DMS 273 treated with DMSO at 0.1 percent for 48 hours (cell line): ENCODE data around the gene GNA12.

Experiments
- DNase-seq: peaks from one replicate; lab custom pipeline; 2025; lab: John Stamatoyannopoulos, UW

The GNA12 gene

DNA sequence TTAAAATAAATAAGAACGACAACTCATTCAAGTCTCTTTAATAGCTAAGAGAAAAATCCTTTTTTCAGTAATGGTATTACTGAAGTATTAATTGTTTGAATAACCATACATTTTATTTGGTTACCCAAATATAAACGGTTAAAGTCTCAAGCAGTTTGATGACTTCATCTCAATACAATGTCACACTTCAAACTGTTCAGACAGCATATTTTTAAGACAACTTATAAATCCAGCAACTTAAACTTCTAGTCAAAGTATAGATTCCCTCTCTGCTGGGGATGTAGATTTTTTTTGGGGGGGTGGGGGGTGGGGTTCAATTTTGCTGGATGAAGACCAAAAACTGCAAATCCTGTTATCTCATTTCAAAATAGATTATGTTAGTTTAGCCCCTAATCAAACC is 42.0 kb downstream of the GNA12 start:
- DNase-seq = no peak

DNA sequence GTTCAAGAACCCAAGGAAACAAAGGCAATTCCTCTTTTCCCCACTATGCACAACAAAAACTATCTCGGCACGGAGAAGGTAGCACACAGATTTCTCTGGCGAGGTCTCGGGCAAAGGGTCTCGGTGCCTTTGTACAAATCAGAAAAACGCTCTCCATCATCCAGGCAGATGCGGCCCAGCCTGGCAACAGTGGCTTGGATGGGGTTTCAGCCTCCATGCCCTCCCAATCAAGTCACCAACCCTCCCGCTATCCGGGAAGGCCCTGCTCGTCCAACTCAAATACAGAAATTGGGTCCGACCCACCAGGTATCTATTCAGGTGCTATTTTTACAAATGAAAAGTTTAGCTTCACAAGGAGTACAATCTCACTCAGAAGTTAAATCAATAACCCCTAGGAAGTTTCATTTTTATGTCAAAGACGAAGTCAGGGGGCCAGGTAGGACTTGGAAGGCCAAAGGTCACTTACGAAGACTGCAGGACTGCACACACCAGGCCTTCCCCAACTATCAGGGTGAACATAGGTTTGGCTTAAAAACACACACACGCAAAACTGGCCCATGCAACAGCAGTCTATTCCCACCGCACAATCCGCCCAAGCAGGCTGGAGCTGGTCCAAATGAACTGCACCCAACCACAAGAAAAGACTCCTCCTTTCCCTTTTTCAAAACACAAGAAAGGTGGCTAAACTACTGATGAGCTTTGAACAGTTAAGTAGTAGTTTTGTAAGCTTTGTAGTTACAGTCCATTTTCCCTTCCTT is 43.0 kb downstream of the GNA12 start:
- DNase-seq = no peak

DNA sequence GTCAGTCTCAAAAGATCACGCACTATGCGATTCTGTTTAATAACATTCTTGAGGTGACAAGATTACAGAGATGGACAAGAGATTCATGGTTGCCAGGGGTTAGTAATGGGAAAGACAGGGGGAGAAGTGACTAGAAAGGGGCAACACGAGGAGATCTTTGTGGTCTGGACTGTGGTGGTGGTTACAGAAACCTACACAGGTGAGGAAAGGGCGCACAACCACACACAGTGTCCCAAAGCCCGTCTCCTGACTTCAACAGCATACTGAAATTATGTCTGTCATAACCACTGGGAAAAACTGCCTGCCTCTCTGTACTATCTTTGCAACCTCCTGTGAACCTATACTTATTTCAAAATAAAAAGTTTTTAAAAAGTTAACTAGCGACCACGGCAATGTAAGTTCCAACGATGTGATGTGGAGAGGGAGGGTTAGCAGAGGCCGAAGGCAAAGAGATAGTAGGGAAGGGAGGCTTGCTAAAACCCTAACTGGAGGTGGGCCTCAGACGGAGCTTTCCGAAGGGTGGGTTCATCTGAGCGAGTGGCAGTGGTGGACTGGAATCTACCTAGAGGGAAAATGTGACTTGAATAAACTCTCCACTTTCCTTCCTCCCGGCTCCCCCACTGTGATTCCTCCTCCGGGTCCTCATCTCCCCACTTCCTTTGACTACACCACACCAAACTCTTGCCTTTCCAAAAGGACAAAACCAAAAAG is 43.7 kb downstream of the GNA12 start:
- no peak for DNase-seq

DNA sequence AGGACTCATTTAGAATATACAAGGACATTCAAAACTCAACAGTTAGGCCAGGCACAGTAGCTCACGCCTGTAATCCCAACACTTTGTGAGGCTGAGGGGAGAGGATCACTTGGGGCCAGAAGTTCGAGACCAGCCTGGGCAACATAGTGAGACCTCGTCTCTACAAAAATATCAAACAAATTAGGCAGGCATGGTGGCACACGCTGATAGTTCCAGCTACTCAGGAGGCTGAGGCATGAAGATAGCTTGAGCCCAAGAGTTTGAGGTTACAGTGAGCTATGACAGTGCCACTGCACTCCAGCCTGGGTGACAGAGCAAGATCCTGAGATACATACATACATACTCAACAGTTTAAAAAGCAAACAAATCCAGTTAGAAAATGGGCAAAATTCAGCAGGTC is 44.9 kb downstream of the GNA12 start:
- DNase-seq = no peak

DNA sequence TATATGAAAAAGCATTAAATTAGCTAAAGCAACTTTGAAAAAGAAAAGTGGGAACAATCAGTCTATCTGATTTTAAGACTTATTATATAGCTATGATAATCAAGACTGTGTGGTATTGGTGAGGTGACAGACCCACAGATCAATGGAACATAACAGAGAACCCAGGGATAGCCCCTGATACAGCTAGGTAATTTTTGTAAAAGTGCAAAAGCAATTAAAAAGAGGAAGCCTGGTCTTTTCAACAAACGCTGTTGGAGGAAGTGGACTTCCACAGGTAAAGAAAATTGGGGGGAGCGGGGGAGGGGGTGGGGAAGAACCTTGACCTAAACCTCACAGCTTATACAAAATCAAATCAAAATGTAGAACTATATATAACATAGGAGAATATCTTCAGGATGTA is 45.4 kb downstream of the GNA12 start:
- no peak for DNase-seq

DNA sequence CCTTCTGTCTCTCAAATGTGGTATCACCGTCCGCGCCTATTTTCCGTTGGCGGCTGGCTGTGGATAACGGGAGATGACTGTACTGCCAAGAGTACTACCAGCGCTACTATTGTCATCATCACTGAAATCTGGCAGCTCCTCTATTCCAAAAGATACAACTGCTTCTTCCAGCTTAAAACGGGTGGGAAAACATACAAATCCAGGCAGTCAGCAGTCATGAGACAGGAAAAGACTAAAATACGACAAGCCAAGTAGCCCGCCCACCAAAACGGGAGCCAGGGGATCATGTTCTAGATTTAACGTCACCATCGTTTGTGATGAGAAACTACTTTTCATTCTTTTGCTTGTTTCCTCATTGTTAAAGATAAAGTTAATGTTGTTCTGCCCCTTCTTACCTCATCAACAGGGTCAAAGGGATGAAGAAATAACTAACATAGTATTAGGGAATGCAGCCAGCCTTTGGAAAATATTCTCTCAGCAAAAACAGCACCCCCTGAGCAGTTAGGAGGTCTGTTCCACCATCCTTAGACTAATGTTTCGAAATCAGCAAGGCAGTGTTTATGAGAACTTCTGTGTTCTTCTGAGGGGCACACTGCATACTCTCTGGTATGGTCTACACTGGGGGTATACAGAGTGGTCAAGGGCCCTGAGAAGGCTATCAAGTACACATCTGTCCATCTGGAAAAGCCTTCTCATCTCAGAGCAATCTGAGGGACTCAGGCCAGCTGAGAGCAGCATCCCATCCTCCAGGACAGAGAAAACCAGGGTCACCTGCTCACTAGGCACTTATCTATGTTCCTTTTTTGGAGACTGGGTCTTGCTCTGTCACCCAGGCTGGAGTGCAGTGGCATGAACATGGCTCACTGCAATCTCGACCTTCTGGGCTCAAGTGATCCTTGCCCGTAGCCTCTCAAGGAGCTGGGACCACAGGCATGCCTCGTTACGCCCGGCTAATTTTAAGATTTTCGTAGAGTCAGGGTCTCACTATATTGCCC is 47.5 kb downstream of the GNA12 start:
- DNase-seq = no peak

DNA sequence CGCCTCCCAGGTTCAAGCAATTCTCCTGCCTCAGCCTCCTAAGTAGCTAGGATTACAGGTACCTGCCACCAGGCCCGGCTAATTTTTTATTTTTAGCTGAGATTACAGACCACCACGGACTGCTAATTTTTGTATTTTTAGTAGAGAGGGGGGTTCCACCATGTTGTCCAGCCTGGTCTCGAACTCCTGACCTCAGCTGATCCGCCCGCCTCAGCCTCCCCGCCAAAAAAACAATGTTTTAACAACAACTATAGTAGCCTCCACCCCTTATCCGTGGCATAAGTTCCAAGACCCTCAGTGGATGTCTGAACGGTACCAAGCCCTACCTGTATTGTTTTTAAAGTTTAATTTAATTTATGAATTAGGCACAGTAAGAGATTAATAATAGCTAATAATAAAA is 48.2 kb downstream of the GNA12 start:
- DNase-seq = no peak

DNA sequence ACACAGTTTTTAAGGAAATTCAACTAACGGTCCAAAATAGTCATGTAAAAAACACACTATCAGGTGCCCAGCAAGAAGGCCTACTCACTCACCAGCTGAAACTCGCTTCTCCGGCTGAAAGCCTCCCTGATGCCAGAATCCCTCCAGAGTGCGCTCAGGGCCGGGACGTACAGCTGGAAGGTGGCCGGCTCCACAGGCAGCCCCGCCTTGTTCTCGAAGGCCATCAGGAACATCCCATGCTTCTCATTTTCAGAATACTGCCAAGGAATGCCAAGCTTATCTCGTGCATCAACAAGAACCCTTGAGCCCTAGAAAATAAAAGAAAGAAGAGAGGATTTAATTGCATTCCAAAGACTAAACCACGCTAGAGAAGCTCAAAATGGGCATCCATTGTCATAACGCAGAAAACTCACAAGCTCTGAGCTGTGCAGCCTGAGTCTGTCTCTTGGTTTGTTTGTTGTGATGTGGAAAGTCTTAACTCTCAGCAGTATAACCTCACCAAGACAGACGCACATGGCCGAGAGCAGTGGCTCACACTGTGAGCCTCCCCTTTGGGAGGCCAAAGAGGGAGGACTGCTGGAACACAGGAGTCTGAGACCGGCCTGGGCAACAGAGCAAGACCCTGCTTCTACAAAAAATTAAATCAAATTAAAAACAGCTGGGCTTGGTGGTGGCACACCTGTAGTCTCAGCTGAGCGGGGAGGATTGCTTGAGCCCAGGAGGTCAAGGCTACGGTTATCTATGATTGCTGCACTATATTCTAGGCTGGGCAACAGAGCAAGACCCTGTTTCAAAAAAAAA is 49.1 kb downstream of the GNA12 start:
- DNase-seq = no peak

DNA sequence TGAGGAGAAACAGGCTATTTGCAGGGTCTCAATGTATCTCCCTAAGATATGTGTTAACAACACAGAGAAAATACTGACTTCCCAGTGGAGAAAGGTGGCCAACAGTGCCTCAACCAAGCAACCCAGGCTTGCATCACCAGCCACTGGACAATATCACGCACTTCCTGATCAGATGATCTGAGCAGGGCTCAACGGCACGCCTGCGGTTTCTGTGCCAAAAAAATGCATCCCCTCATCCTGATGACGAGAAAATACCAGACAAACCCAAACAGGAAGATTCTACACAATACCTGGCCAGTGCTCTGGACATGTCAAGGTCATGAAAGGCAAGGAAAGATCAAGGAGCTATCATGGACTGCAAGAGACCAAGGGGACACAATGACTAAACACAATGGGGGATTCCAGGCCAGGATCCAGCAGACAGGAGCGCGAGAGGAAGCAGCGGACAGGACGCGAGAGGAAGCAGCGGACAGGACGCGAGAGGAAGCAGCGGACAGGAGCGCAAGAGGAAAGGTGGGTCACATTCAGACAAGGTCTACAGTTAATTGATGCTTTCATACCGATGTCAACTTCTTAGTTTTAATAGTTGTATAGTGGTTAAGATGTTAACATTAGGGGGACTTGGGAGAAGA is 51.1 kb downstream of the GNA12 start:
- DNase-seq = no peak

DNA sequence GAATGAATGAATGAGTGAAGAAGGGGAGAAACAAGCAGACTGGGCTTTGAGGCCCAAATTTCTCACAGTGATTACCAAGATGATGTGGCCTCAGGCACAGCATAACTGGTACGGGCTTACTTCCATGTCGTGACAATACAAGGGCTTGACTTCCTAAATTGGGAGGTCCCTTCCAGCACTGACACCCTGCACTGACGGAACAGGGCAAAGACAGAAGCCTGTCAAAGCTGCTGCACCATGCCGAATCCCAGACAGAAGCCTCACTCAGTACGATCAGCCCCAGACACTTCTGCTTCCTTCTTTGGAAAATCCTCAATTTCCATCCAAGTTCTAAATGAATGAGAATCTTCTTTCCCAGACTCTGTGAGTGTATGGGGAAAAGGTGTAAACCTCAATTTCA is 51.9 kb downstream of the GNA12 start:
- DNase-seq = no peak

DNA sequence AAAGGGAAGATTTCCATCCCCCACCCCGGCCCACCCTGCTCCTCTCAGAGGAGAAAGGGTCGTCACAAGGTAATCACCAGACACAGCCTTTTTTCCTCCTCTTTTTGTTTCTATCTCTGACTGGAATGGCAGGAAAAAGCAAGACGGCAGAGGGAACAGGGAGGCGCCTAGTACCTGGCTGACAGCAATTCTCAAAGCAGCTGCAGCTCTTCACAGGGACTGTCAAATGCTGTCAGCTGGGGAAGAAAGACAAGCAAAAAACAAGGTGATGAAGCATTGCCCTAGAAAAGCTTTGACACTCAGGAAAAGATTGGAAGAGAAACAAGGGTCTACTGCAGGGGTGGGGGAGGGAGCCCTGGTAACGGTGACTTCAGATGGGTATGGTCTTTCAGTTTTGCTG is 52.7 kb downstream of the GNA12 start:
- DNase-seq = no peak

DNA sequence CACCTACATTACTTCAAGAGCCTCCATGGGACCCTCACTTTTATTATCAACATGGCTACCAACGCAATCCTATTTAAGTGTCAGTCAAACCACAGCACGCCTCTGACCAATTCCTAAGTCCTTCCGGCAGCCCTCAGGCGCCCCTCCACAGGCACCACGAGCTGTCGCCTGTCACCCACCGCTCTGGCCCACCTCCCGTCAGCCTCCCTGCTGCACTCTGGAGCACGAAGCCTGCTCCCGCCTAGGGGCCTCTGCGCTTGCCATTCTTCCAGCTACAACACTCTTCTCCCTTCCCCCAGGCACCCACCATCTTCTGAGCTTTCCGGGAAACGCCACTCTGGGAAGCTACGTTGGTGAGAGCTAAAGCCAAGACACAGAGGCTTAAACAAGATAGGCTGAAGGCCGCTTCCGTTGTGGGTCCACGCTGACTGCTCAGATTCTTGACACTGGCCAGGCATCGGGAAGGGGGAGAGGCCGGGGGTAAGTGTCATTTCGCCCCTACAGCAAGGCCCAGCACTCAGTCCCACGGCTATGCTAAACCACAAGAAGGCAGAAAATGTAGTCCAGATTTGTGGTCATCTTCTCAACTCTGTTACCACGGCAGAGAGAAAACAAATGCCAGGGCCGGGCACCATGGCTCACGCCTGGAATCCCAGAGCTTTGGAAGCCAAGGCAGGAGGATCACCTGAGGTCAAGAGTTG is 56.7 kb downstream of the GNA12 start:
- DNase-seq = no peak

DNA sequence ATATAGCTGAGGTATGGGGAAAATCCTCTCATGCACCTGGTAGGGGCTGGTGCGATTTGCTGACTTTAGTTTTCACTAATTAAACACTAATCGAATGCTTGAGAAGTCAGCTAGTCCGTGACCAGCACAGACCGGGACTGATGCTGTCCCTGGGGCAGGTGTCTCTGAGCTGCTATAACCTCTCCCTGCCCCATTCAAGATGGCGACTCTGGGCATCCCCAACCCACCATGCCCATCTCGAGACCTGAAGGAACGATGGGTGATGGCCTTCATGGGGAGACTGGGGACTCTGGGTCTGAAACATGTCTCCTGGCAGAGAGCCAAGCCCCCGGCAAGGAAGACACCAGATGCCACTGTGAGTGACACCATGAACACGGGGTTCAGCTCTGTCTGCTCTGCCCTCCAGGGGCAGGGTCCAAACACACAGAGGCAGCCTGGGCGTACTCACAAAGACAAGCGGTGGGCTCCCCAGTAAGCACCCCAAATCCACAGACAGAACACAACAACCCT is 57.4 kb downstream of the GNA12 start:
- no peak for DNase-seq

DNA sequence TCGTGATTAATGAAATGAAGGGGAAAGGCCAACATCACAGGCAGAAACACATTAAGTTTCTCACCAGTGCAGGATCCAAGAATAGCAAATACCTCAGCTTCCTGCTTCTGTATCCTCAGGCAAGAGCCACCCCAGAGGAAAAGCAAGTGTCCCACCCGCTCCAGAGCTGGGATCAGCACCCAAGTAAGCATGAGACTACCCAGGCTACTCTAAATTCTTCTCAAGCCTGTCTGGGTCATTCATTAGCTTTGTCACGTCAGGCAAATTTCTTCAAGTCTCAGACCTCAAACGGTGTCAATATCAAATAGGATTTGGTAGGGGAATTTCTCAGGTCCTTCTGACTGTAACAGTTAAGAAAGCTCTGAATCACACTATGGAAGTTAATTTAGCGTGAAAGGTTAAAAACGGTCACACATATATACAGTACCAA is 59.0 kb downstream of the GNA12 start:
- DNase-seq = no peak

DNA sequence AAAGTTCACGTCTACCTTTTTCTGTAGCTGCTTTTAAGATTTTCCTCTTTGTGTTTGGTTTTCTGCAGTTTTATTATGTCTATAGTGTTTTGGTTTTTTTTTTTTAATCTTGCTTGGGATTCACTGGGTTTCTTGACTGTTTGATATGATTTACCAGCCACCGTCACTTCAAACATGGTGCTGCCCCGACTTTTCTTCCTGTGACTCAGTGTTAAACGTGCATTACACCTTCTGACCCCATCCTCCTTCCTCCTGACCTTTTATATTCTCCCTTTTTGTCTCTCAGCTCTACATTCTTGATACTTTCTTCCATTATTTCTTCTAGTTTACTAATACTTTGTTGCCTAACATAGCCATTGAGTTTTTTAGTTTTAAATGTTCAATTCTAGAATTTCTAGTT is 61.5 kb downstream of the GNA12 start:
- no peak for DNase-seq

DNA sequence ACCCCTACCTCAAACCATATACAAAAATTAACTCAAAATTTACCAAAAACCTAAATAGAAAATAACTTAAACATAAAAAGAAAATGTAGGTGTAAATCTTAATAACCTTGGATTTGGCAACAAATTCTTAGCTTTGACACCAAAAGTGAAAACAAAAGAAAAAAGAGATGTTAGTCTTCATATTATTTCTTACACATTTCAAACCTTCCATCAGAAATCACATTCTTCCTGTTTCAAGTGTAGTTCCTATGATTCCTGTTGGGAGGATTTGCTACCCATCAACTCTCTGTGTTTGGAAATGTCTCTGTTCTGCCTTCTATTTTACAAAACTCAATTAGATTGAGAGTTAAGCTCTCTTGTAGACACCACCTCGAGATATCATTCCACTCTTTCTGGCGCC is 62.0 kb downstream of the GNA12 start:
- no peak for DNase-seq

DNA sequence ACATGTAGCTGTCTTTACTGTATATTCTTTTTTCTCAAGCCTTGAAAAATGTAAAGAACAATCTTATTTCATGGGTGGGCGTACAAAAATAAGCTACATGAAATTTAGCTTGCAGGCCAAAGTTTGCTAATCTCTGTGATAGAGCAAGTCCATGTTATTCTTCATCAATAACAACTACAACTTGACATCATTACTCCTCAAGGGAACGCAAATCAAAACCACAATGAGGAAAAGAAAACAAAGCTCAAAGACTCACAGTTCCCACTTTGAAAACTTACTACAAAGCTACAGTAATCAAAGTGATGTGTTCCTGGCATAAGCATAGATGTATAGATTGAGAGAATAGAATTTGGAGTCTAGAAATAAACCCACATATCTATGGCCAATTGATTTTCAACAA is 62.5 kb downstream of the GNA12 start:
- DNase-seq = no peak

DNA sequence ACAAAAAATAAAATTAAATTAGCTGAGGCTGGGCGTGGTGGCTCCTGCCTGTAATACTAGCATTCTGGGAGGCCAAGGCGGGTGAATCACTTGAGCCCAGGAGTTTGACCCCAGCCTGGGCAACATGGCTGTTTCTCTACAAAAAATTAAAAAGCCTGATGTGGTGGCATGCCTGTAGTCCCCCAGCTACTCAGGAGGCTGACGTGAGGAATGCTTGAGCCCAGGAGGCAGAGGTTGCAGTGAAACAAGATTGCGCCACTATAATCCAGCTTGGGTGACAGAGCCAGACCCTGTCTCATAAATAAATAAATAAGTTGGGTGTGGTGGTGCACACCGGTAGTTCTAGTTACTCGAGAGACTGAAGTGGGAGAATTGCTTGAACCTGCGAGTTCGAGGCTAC is 65.1 kb downstream of the GNA12 start:
- DNase-seq = no peak

DNA sequence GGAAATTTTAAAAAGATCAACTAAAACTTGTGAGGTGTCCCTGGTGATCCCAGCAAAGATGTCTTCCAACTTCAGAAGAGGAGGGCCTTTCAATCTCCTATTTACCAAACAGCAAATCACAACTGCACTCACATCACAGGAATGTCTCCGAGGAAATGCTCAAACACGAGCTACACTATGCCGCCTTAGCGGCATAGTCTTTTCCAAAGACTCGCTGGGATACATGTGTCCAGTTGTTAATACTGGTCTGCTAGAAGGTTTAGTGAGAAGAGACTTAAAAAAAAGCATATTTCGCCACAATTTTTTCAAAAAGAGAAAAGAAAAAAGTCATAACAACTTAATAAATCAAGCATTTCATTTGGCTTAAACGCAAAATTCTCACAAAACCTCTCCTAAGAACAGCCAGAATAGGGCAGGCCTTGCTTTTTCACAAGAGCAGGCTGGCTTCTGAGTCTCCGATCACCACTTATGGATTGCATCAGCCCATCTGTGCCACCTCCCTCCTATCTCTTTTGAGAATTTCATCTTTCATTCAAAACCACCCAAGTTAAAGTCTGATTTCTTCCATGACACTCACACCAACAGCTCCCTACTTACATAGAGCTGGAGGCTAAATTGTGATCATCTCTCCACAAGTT is 66.1 kb downstream of the GNA12 start:
- DNase-seq = no peak

DNA sequence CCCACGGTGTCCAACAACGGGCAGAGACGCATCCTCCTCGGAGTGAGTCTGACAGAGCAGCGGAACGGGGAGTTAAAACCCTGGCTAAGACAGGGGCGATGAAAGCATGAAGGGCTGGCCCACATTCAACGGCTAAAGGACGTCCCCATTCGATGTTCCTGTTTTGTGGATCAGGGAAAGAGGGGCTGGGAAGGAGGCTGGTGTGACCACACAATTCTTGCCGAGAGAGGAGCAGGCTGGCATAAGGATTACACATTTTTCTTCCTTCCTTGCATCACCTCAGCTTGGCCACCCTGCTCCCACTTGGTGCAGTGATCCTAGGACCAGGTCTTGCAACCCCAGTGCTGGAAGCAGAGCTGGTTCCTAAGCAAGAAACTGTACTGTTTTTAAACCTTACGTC is 67.7 kb downstream of the GNA12 start:
- DNase-seq = no peak
